Body of pancreas (tissue), 4 donors: ENCODE data around the gene MAPT. TPM values are rescaled to one million over a fixed set of nuclear protein-coding genes. Genes with fewer than 3 reads are reported as not detected.

Source experiments
- ATAC-seq: fragments of 150-250 bp; one replicate; pipeline ENCODE4 v1.9.1; 2016
- DNase-seq, 4 donors: peaks; one replicate each; pipeline ENCODE4 v3.0.0-alpha.2; 2019
- H3K27ac ChIP-seq, 4 donors: fragments of 200-600 bp; sonication (generic); 1 replicate in 3 of 4; 2 replicates in 1 of 4; pipeline versions ENCODE4 v1.5.1 to v1.6.1; 2016 to 2019; ENCODE audit warnings: mild to moderate bottlenecking in 1 of 4, mixed read lengths in 1 of 4, moderate library complexity in 1 of 4
- H3K27me3 ChIP-seq, 2 donors: fragments of 200-600 bp; sonication (generic); one replicate each; pipeline ENCODE4 v1.6.0; 2016; ENCODE audit warnings: mild to moderate bottlenecking in 1 of 2
- H3K36me3 ChIP-seq, 2 donors: fragments of 200-600 bp; sonication (generic); replicated peaks in 1 of 2; 2 replicates each; pipeline ENCODE4 v1.5.1; 2016; ENCODE audit warnings: low read depth in 2 of 2; ENCODE audit not compliant: insufficient read depth in 1 of 2
- H3K4me1 ChIP-seq: fragments of 200-600 bp; sonication (generic); one replicate; pipeline ENCODE4 v1.6.0; 2016
- H3K4me3 ChIP-seq, 2 donors: fragments of 200-600 bp; sonication (generic); 1 replicate in 1 of 2; 2 replicates in 1 of 2; pipeline ENCODE4 v1.5.1; 2016 to 2019
- H3K9me3 ChIP-seq, 3 donors: fragments of 200-600 bp; sonication (generic); 1 replicate in 2 of 3; 2 replicates in 1 of 3; pipeline ENCODE4 v1.5.1; 2016
- POLR2A ChIP-seq, 3 donors: fragments of 450-650 bp; IDR thresholded peaks; one replicate each; pipeline ENCODE4 v1.6.1; 2016; ENCODE audit warnings: antibody characterized with exemption in 3 of 3, mild to moderate bottlenecking in 2 of 3
- WGBS, 2 donors: methylation state at CpG; one replicate each; pipeline ENCODE4 v1.1.5; 2017; 5-methylcytosine and 5-hydroxymethylcytosine counted together
- intact Hi-C: fragments of 100-400 bp; cut with DNase I; formaldehyde crosslinking; loops from one replicate; pipeline ENCODE4 v1.15.1; 2023
- total RNA-seq, 2 donors: library from RNA; depleted of rRNA; stranded (reverse); fragments of >200 nt; gene quantifications; one replicate each; pipeline ENCODE4 v1.1.0, GENCODE V29; 2016
- TF ChIP-seq, protein P1 (sequence below), 7 experiments: fragments of 450-650 bp in 4 of 7; fragments of 200-600 bp in 3 of 7; sonication (generic) in 3 of 7; IDR thresholded peaks; one replicate each; pipeline ENCODE4 v1.5.1; 2016 to 2019; ENCODE audit warnings: antibody characterized with exemption in 7 of 7

The MAPT gene
- total RNA-seq, 2 donors from 2014 or later, result 1.6 to 2.3 TPM

DNA sequence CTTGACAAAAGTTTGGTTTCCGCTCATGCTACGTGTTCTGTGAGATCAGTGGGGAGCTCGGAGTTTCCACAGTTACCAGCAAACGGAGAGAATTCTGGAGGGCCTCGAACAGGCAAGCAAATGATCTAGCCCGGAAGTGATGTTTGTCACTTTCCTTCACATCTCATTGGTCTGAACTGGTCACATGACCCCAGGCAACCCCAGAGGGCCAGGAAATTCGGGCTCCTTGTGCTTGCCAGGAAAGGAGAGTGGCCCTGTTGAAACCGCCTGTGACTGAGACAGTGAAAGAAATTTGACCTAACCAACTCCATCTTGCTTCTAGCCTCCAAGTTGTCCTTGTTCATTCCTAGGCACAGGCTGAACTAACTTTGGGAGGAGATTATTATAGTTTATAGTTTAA lies 26.7 kb upstream of the MAPT start:
- H3K27me3 ChIP-seq, result no peaks in the 10 kb centered on the region
- WGBS, 2 donors, result 60 to 67% methylated on average over 8 of the region's 8 CpGs
- intact Hi-C loops, result no loop called here

DNA sequence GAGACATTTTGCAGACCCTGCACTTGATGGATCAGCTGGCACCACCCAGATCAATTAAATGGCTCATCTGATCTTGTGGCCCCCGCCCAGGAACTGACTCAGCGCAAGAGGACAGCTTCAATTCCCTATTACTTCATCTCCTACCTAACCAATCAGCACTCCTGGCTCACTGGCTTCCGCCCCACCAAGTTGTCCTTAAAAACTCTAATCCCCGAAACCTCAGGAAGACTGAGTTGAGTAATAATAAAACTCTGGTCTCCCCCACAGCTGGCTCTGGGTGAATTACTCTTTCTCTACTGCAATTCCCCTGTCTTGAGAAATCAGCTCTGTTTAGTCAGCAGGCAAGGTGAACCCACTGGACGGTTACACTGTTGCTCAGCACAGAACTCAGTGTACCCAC lies 26.1 kb upstream of the MAPT start:
- no peaks in the 10 kb centered on the region for H3K27me3 ChIP-seq
- H3K4me3 ChIP-seq, result no peak overlapping the region
- H3K4me1 ChIP-seq, result no peaks in the 10 kb centered on the region
- ATAC-seq, result no peak
- no peaks in the 10 kb centered on the region for H3K36me3 ChIP-seq
- 52 to 64% methylated on average over 5 of the region's 5 CpGs for WGBS, 2 donors
- no peak overlapping the region for H3K27ac ChIP-seq
- intact Hi-C loops, result no loop called here
- TF ChIP-seq, protein P1, sequence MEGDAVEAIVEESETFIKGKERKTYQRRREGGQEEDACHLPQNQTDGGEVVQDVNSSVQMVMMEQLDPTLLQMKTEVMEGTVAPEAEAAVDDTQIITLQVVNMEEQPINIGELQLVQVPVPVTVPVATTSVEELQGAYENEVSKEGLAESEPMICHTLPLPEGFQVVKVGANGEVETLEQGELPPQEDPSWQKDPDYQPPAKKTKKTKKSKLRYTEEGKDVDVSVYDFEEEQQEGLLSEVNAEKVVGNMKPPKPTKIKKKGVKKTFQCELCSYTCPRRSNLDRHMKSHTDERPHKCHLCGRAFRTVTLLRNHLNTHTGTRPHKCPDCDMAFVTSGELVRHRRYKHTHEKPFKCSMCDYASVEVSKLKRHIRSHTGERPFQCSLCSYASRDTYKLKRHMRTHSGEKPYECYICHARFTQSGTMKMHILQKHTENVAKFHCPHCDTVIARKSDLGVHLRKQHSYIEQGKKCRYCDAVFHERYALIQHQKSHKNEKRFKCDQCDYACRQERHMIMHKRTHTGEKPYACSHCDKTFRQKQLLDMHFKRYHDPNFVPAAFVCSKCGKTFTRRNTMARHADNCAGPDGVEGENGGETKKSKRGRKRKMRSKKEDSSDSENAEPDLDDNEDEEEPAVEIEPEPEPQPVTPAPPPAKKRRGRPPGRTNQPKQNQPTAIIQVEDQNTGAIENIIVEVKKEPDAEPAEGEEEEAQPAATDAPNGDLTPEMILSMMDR (IDR thresholded peaks at IDR 0.05), result no peak
- no peak for TF ChIP-seq POLR2A (IDR thresholded peaks at IDR 0.05)
- no peak for DNase-seq
- no peaks in the 10 kb centered on the region for H3K9me3 ChIP-seq

More for the DNA sequence above, 26.7 kb upstream of the MAPT start:
- ATAC-seq (no peak), DNase-seq (no peak)
- no peak overlapping the region for H3K4me3 ChIP-seq
- no peaks in the 10 kb centered on the region for H3K4me1 ChIP-seq
- H3K36me3 ChIP-seq, result no peaks in the 10 kb centered on the region
- no peak overlapping the region for H3K27ac ChIP-seq
- TF ChIP-seq, protein P1 (IDR thresholded peaks at IDR 0.05), result no peak
- no peak for TF ChIP-seq POLR2A (IDR thresholded peaks at IDR 0.05)
- no peaks in the 10 kb centered on the region for H3K9me3 ChIP-seq

DNA sequence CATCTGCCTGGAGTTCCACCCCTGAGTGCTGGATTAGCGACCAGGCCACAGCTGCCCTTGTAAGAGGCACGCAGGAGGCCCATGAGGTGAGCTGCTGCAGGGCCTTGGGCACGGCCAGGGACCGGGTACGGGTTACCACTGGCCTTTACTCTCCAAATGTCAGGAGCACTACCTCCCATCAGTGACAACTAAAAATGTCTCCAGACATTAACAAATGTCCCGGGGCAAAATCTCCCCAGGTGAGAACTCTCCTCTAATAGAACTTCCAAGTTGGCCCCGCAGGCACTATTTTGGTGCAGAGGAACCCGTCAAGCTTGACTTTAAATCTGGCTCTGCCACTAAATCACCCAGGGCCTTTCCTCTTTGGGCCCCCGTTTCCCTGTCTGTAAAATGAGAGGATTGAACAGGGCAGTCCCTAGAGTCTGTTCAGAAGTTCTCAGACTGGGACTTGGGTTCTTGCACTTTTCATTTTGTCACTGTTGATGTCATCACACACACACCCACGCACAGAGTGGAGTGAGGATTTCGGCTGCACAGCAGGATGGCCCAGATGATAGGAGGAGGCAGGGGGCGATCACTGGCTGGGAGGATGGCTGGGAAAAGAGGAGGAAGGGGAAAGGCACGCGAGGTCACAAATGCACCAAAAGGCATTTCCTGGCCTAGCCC lies 24.5 kb upstream of the MAPT start:
- ATAC-seq (no peak), DNase-seq (no peak)
- no peak for TF ChIP-seq POLR2A (IDR thresholded peaks at IDR 0.05)
- TF ChIP-seq, protein P1 (IDR thresholded peaks at IDR 0.05), result no peak
- Histone ChIP-seq H3K4me3 (no peak overlapping the region), H3K36me3 (no peaks in the 10 kb centered on the region), H3K27ac (no peak overlapping the region), H3K4me1 (no peaks in the 10 kb centered on the region), H3K9me3 (no peaks in the 10 kb centered on the region), H3K27me3 (peaks cover 0 to 4% of the 10 kb centered on the region in 2 donors)
- 62 to 72% methylated on average over 14 of the region's 14 CpGs for WGBS, 2 donors
- intact Hi-C loops, result no loop called here

DNA sequence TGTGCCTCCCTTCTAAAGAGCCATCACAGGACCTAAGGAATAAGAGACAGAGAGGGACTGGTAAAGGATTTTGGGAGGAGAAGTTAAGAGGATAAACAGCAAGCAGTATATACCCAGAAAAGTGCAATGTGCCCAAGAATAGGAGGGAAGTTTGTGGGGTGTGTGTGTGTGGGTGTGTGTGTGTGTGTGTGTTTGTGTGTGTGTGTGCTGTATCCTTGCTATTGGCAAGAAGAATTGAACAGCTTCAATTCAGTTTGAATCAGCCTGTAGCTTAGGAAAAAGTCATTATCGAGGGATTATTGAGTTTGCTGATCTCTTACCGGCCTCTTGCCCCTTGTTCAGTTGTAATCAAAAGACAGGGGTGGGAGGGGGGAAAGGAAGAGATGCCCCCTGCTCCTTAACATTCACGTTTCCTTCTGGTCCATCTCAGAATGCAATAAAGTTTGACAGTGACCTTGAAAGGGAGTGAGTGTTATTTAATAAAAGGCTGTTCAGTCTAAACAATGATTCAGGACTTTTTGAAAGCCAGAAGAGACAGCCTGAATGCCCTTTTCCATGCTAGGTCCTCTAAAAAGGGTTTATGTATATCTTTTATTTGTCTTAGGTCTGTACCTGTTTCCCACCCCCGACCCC lies 23.9 kb upstream of the MAPT start:
- H3K27ac ChIP-seq, result no peak overlapping the region

More for the DNA sequence above, 23.9 kb upstream of the MAPT start:
- no peak for ATAC-seq
- H3K27me3 ChIP-seq, result peaks cover 0 to 4% of the 10 kb centered on the region in 2 donors
- DNase-seq, result no peak
- H3K9me3 ChIP-seq, result no peaks in the 10 kb centered on the region
- WGBS, 2 donors, result 33 to 37% methylated on average over 4 of the region's 4 CpGs
- no peaks in the 10 kb centered on the region for H3K4me1 ChIP-seq
- no peak for TF ChIP-seq POLR2A (IDR thresholded peaks at IDR 0.05)
- TF ChIP-seq, protein P1 (IDR thresholded peaks at IDR 0.05), result no peak
- H3K36me3 ChIP-seq, result no peaks in the 10 kb centered on the region
- intact Hi-C loops, result no loop called here
- no peak overlapping the region for H3K4me3 ChIP-seq
